H9 (cell line): Measurements from ENCODE around the gene CREB5. TPM values are rescaled to one million over a fixed set of nuclear protein-coding genes. Genes with fewer than 3 reads are reported as not detected.

Experiments
- DNase-seq: peaks from one replicate; pipeline ENCODE4 v3.0.0-alpha.2; 2017
- H2AFZ ChIP-seq: one replicate; pipeline ENCODE4 v1.6.1; 2013; ENCODE audit warnings: mild to moderate bottlenecking, low read length, control low read depth, moderate library complexity
- H2AK5ac ChIP-seq: 2 replicates; pipeline ENCODE4 v1.6.1; 2013; ENCODE audit warnings: low read length, control low read depth, mixed read lengths; ENCODE audit not compliant: insufficient read length
- H2BK120ac ChIP-seq: one replicate; pipeline ENCODE4 v1.6.1; 2013; ENCODE audit warnings: low read depth, mild to moderate bottlenecking, low read length, control low read depth, inconsistent platforms; ENCODE audit not compliant: poor library complexity, severe bottlenecking
- H2BK12ac ChIP-seq: 2 replicates; pipeline ENCODE4 v1.6.1; 2013; ENCODE audit warnings: low read length, control low read depth, mixed read lengths, low read depth; ENCODE audit not compliant: insufficient read length
- H2BK15ac ChIP-seq: 2 replicates; pipeline ENCODE4 v1.6.1; 2013; ENCODE audit warnings: low read depth, low read length, control low read depth
- H2BK20ac ChIP-seq: one replicate; pipeline ENCODE4 v1.6.1; 2013; ENCODE audit warnings: low read depth, mild to moderate bottlenecking, low read length, control low read depth, inconsistent platforms; ENCODE audit not compliant: poor library complexity, severe bottlenecking
- H2BK5ac ChIP-seq: 2 replicates; pipeline ENCODE4 v1.6.1; 2013; ENCODE audit warnings: low read length, control low read depth, mixed read lengths; ENCODE audit not compliant: insufficient read length
- H3K14ac ChIP-seq: 2 replicates; pipeline ENCODE4 v1.6.1; 2013; ENCODE audit warnings: low read length, control low read depth; ENCODE audit not compliant: insufficient read depth
- H3K18ac ChIP-seq: 2 replicates; pipeline ENCODE4 v1.6.1; 2013; ENCODE audit warnings: low read depth, mild to moderate bottlenecking, mixed read lengths, low read length, control low read depth; ENCODE audit not compliant: insufficient read length
- H3K23ac ChIP-seq: 2 replicates; pipeline ENCODE4 v1.6.1; 2013; ENCODE audit warnings: low read length, control low read depth, mixed read lengths, low read depth; ENCODE audit not compliant: insufficient read length
- H3K23me2 ChIP-seq: 2 replicates; pipeline ENCODE4 v1.6.1; 2013; ENCODE audit warnings: low read depth, mild to moderate bottlenecking, mixed read lengths, low read length, control low read depth; ENCODE audit not compliant: insufficient read length, poor library complexity, severe bottlenecking
- H3K27ac ChIP-seq: 2 replicates; pipeline ENCODE4 v1.5.1; 2013; ENCODE audit warnings: low read length, control low read depth, mixed read lengths, low read depth; ENCODE audit not compliant: insufficient read length
- H3K27me3 ChIP-seq: 2 replicates; pipeline ENCODE4 v1.6.1; 2013; ENCODE audit warnings: low read length, control low read depth, inconsistent platforms; ENCODE audit not compliant: insufficient read depth
- H3K4ac ChIP-seq: 2 replicates; pipeline ENCODE4 v1.6.1; 2013; ENCODE audit warnings: low read depth, mild to moderate bottlenecking, control low read depth, inconsistent platforms, low read length, moderate library complexity
- H3K4me1 ChIP-seq: 2 replicates; pipeline ENCODE4 v1.6.1; 2013; ENCODE audit warnings: low read length, control low read depth, inconsistent platforms; ENCODE audit not compliant: insufficient read depth
- H3K4me2 ChIP-seq: 2 replicates; pipeline ENCODE4 v1.6.1; 2013; ENCODE audit warnings: low read length, control low read depth, mixed read lengths; ENCODE audit not compliant: insufficient read length, insufficient read depth
- H3K56ac ChIP-seq: 2 replicates; pipeline ENCODE4 v1.6.1; 2013; ENCODE audit warnings: low read depth, mild to moderate bottlenecking, mixed read lengths, low read length, control low read depth; ENCODE audit not compliant: insufficient read length
- H3K79me1 ChIP-seq: 2 replicates; pipeline ENCODE4 v1.6.1; 2013; ENCODE audit warnings: low read depth, mild to moderate bottlenecking, moderate library complexity, low read length, control low read depth, inconsistent platforms; ENCODE audit not compliant: insufficient read depth, poor library complexity, severe bottlenecking
- H3K79me2 ChIP-seq: 2 replicates; pipeline ENCODE4 v1.6.1; 2013; ENCODE audit warnings: low read length, control low read depth, inconsistent platforms; ENCODE audit not compliant: insufficient read depth
- H3K9ac ChIP-seq: 2 replicates; pipeline ENCODE4 v1.6.1; 2013; ENCODE audit warnings: low read length, control low read depth, mixed read lengths; ENCODE audit not compliant: insufficient read length; ENCODE audit errors: extremely low read depth
- H3K9me3 ChIP-seq: one replicate; pipeline ENCODE4 v1.6.1; 2013; ENCODE audit warnings: low read depth, low read length, inconsistent platforms; ENCODE audit not compliant: control insufficient read depth
- H3T11ph ChIP-seq: one replicate; pipeline ENCODE4 v1.6.1; 2013; ENCODE audit warnings: mild to moderate bottlenecking, low read length, control low read depth, inconsistent platforms
- H4K20me1 ChIP-seq: one replicate; pipeline ENCODE4 v1.6.1; 2013; ENCODE audit not compliant: control insufficient read depth, insufficient read length, insufficient read depth
- H4K5ac ChIP-seq: 2 replicates; pipeline ENCODE4 v1.6.1; 2013; ENCODE audit warnings: low read depth, mild to moderate bottlenecking, mixed read lengths, low read length, control low read depth; ENCODE audit not compliant: insufficient read length
- H4K8ac ChIP-seq: replicated peaks from 2 replicates; pipeline ENCODE4 v1.6.1; 2013; ENCODE audit warnings: low read length, control low read depth, mixed read lengths, low read depth; ENCODE audit not compliant: insufficient read length
- H4K91ac ChIP-seq: 2 replicates; pipeline ENCODE4 v1.6.1; 2013; ENCODE audit warnings: low read depth, mild to moderate bottlenecking, moderate library complexity, mixed read lengths, low read length, control low read depth; ENCODE audit not compliant: insufficient read length
- H3K27ac Mint-ChIP-seq, 3 experiments: 2 replicates in 2 of 3; 3 replicates in 1 of 3; pipeline ENCODE4 v1.8.0; 2020 to 2021; ENCODE audit warnings: mixed read lengths in 3 of 3, mild to moderate bottlenecking in 1 of 3, moderate library complexity in 1 of 3
- H3K27me3 Mint-ChIP-seq: 2 replicates; pipeline ENCODE4 v1.8.0; 2021; ENCODE audit warnings: low read depth, mild to moderate bottlenecking, moderate library complexity, mixed read lengths
- H3K36me3 Mint-ChIP-seq, 3 experiments: 2 replicates in 2 of 3; 3 replicates in 1 of 3; pipeline ENCODE4 v1.8.0; 2020 to 2021; ENCODE audit warnings: low read depth in 3 of 3, mixed read lengths in 3 of 3; ENCODE audit not compliant: insufficient read depth in 1 of 3
- H3K4me1 Mint-ChIP-seq, 2 experiments: 2 replicates each; pipeline ENCODE4 v1.8.0; 2020; ENCODE audit warnings: mixed read lengths in 2 of 2
- H3K4me3 Mint-ChIP-seq, 2 experiments: 2 replicates in 1 of 2; 3 replicates in 1 of 2; pipeline ENCODE4 v1.8.0; 2020 to 2021; ENCODE audit warnings: mild to moderate bottlenecking in 2 of 2, mixed read lengths in 2 of 2, moderate library complexity in 1 of 2
- H3K9me3 Mint-ChIP-seq, 2 experiments: 2 replicates in 1 of 2; 3 replicates in 1 of 2; pipeline ENCODE4 v1.8.0; 2020; ENCODE audit warnings: mild to moderate bottlenecking in 2 of 2, mixed read lengths in 2 of 2, moderate library complexity in 1 of 2
- CTCF ChIP-seq: fragments of 200-600 bp; sonication (generic); conservative IDR thresholded peaks from 3 replicates; pipeline ENCODE4 v1.8.0; 2021; ENCODE audit warnings: antibody characterized with exemption, mild to moderate bottlenecking
- WGBS: extraction: QIAGEN DNeasy Blood & Tissue Kit; methylation state at CpG from one replicate; pipeline ENCODE4 v1.1.7; 2013; ENCODE audit warnings: missing lambda C conversion rate, low lambda C conversion rate, mixed read lengths; ENCODE audit not compliant: insufficient read length; ENCODE audit errors: extremely low coverage; 5-methylcytosine and 5-hydroxymethylcytosine counted together
- total RNA-seq: library from RNA; stranded (reverse); gene quantifications from 2 replicates; pipeline ENCODE4 v1.2.1, GENCODE V29; 2021

The CREB5 gene
- total RNA-seq, 1 experiment from 2014 or later: 4.0 TPM

GRCh38 chr7:28550580-28551186, 138.4 kb downstream of the CREB5 start:
- Histone ChIP-seq H3K23me2 (no peaks in the 10 kb centered on the region), H2BK15ac (no peak overlapping the region), H2AK5ac (no peak overlapping the region), H3K27me3 (no peaks in the 10 kb centered on the region), H2BK120ac (no peak overlapping the region), H3K4ac (no peak overlapping the region), H4K8ac (no peak overlapping the region), H2AFZ (no peak overlapping the region), H3K27ac (no peak overlapping the region), H2BK12ac (no peak overlapping the region), H2BK20ac (no peak overlapping the region), H3K23ac (no peak overlapping the region), H3K79me1 (no peaks in the 10 kb centered on the region), H3K4me2 (no peak overlapping the region), H3T11ph (no peak overlapping the region), H3K9me3 (no peaks in the 10 kb centered on the region), H3K9ac (no peak overlapping the region), H3K14ac (no peak overlapping the region), H3K4me1 (no peaks in the 10 kb centered on the region), H3K18ac (no peak overlapping the region), H4K20me1 (no peaks in the 10 kb centered on the region), H4K91ac (no peak overlapping the region), H3K56ac (no peak overlapping the region), H2BK5ac (no peak overlapping the region), H4K5ac (no peak overlapping the region), H3K79me2 (no peaks in the 10 kb centered on the region)
- no peak for TF ChIP-seq CTCF
- H3K36me3 Mint-ChIP-seq: peaks cover 0 to 17% (median 0%) of the 10 kb centered on the region in 3 experiments; a peak in 2 of 7 replicates
- H3K27ac Mint-ChIP-seq: no peak overlapping the region
- no peak for DNase-seq
- WGBS: 100% methylated on average over 1 of the region's 7 CpGs
- H3K4me3 Mint-ChIP-seq: no peak overlapping the region
- no peaks in the 10 kb centered on the region; the same call in none of the 2 replicates for H3K27me3 Mint-ChIP-seq
- peaks cover 7 to 16% of the 10 kb centered on the region in 2 experiments; a peak in 4 of 5 replicates for H3K9me3 Mint-ChIP-seq
- peaks cover 9 to 12% of the 10 kb centered on the region in 2 experiments for H3K4me1 Mint-ChIP-seq
